GM23338 (cell line): Measurements from ENCODE around the gene SPRY2.

Source experiments
- CREB1 ChIP-seq: fragments of 250-450 bp; sonication (Bioruptor Pico); IDR thresholded peaks from 2 replicates; pipeline ENCODE4 v1.5.0; 2020; ENCODE audit warnings: low read depth, mild to moderate bottlenecking, moderate library complexity
- ZNF331 ChIP-seq: fragments of 250-450 bp; sonication (Bioruptor Pico); IDR thresholded peaks from 2 replicates; pipeline ENCODE4 v1.5.0; 2020; ENCODE audit warnings: low read depth, mild to moderate bottlenecking, moderate library complexity
- TF ChIP-seq, protein P1 (sequence below), 2 experiments: fragments of 200-600 bp in 1 of 2; sonication (generic) in 1 of 2; conservative IDR thresholded peaks; 2 replicates each; pipeline versions ENCODE4 v1.5.1 to v1.6.1; 2016 to 2017; ENCODE audit warnings: antibody characterized with exemption in 2 of 2, low read depth in 2 of 2, mild to moderate bottlenecking in 2 of 2, moderate library complexity in 1 of 2
- TF ChIP-seq, protein P2 (sequence below): fragments of 250-450 bp; sonication (Bioruptor Pico); IDR thresholded peaks from 2 replicates; pipeline ENCODE4 v1.5.0; 2020; ENCODE audit warnings: mild to moderate bottlenecking, moderate library complexity

DNA sequence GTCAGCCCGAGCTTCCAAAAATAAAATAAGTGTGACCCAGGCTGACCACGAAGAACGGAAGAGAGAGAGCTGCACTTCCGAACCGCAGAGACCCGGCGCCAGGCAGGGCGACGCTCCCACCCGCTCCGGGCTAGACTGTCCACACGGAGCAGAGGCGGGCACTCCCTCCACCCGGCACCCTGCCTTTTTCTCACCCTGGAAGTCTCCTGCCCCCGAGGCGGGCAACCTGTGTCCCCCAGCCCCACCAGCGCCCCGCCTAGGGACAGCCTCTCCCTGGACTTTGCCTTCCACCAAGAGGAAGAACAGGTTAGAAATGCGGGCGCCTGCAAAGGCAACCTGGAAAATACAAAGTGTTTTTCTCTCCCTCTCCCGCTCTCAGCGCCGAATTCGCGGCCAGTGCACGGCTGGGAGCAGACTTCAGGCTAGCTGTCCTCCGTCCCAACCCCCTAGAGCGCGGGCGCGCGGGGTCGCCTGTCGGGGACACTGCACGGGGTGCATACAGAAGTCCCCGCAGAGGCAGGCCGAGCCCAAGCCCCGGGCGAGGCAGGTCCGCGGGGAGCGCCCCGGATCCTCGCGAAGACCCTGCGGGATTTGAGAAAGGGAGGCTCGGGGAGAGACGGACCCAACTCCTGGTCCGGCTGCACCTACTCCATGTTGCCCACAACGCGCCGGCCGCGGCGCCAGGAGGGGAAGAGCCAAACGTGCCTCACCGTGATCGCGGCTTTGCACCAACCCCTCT is 845 bp downstream of the SPRY2 start:
- TF ChIP-seq CREB1 (CRISPR knock-in tag) = no peak
- TF ChIP-seq ZNF331 (CRISPR knock-in tag) = no peak
- TF ChIP-seq, protein P1, sequence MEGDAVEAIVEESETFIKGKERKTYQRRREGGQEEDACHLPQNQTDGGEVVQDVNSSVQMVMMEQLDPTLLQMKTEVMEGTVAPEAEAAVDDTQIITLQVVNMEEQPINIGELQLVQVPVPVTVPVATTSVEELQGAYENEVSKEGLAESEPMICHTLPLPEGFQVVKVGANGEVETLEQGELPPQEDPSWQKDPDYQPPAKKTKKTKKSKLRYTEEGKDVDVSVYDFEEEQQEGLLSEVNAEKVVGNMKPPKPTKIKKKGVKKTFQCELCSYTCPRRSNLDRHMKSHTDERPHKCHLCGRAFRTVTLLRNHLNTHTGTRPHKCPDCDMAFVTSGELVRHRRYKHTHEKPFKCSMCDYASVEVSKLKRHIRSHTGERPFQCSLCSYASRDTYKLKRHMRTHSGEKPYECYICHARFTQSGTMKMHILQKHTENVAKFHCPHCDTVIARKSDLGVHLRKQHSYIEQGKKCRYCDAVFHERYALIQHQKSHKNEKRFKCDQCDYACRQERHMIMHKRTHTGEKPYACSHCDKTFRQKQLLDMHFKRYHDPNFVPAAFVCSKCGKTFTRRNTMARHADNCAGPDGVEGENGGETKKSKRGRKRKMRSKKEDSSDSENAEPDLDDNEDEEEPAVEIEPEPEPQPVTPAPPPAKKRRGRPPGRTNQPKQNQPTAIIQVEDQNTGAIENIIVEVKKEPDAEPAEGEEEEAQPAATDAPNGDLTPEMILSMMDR (conservative IDR thresholded peaks at IDR 0.05; ENCODE audit: low read depth in 2 of 2) = no peak
- TF ChIP-seq, protein P2, sequence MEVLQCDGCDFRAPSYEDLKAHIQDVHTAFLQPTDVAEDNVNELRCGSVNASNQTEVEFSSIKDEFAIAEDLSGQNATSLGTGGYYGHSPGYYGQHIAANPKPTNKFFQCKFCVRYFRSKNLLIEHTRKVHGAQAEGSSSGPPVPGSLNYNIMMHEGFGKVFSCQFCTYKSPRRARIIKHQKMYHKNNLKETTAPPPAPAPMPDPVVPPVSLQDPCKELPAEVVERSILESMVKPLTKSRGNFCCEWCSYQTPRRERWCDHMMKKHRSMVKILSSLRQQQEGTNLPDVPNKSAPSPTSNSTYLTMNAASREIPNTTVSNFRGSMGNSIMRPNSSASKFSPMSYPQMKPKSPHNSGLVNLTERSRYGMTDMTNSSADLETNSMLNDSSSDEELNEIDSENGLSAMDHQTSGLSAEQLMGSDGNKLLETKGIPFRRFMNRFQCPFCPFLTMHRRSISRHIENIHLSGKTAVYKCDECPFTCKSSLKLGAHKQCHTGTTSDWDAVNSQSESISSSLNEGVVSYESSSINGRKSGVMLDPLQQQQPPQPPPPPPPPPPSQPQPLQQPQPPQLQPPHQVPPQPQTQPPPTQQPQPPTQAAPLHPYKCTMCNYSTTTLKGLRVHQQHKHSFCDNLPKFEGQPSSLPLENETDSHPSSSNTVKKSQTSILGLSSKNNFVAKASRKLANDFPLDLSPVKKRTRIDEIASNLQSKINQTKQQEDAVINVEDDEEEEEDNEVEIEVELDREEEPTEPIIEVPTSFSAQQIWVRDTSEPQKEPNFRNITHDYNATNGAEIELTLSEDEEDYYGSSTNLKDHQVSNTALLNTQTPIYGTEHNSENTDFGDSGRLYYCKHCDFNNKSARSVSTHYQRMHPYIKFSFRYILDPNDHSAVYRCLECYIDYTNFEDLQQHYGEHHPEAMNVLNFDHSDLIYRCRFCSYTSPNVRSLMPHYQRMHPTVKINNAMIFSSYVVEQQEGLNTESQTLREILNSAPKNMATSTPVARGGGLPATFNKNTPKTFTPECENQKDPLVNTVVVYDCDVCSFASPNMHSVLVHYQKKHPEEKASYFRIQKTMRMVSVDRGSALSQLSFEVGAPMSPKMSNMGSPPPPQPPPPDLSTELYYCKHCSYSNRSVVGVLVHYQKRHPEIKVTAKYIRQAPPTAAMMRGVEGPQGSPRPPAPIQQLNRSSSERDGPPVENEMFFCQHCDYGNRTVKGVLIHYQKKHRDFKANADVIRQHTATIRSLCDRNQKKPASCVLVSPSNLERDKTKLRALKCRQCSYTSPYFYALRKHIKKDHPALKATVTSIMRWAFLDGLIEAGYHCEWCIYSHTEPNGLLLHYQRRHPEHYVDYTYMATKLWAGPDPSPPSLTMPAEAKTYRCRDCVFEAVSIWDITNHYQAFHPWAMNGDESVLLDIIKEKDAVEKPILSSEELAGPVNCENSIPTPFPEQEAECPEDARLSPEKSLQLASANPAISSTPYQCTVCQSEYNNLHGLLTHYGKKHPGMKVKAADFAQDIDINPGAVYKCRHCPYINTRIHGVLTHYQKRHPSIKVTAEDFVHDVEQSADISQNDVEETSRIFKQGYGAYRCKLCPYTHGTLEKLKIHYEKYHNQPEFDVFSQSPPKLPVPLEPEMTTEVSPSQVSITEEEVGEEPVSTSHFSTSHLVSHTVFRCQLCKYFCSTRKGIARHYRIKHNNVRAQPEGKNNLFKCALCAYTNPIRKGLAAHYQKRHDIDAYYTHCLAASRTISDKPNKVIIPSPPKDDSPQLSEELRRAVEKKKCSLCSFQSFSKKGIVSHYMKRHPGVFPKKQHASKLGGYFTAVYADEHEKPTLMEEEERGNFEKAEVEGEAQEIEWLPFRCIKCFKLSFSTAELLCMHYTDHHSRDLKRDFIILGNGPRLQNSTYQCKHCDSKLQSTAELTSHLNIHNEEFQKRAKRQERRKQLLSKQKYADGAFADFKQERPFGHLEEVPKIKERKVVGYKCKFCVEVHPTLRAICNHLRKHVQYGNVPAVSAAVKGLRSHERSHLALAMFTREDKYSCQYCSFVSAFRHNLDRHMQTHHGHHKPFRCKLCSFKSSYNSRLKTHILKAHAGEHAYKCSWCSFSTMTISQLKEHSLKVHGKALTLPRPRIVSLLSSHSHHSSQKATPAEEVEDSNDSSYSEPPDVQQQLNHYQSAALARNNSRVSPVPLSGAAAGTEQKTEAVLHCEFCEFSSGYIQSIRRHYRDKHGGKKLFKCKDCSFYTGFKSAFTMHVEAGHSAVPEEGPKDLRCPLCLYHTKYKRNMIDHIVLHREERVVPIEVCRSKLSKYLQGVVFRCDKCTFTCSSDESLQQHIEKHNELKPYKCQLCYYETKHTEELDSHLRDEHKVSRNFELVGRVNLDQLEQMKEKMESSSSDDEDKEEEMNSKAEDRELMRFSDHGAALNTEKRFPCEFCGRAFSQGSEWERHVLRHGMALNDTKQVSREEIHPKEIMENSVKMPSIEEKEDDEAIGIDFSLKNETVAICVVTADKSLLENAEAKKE (CRISPR knock-in tag) = no peak
